NCI-H69 (cell line): Measurements from ENCODE around the gene FXYD6.

Experiments used
- DNase-seq: peaks from one replicate; lab custom pipeline; 2025; lab: John Stamatoyannopoulos, UW

The FXYD6 gene

GRCh38 chr11:117794135-117794534, 82.3 kb downstream of the FXYD6 start:
- no peak for DNase-seq

GRCh38 chr11:117793583-117793982, 82.9 kb downstream of the FXYD6 start:
- DNase-seq = no peak

GRCh38 chr11:117792992-117793391, 83.5 kb downstream of the FXYD6 start:
- peak; percentile 30 for DNase-seq

GRCh38 chr11:117792241-117792640, 84.2 kb downstream of the FXYD6 start:
- no peak for DNase-seq

- no peak for DNase-seq
Measured at GRCh38 chr11:117790279-117790678, 86.2 kb downstream of the FXYD6 start.

- no peak for DNase-seq
Measured at GRCh38 chr11:117789241-117789640, 87.2 kb downstream of the FXYD6 start.
